OCI-LY1 (cell line): ENCODE results near the gene INKA1.
"Not testable (repeated sequence)": the region's sequence is repeated elsewhere in the genome, so short reads cannot be mapped to it uniquely, and the experiment has no call there.

Experiments used
- H2AFZ ChIP-seq: fragments of 200-600 bp; sonication (generic), shearing (Covaris generic); 2 replicates; pipeline ENCODE4 v1.6.0; 2014; ENCODE audit warnings: antibody characterized with exemption, mild to moderate bottlenecking, low read length
- H3F3A ChIP-seq: fragments of 200-600 bp; sonication (generic), shearing (Covaris generic); 2 replicates; pipeline ENCODE4 v1.6.0; 2014; ENCODE audit warnings: mild to moderate bottlenecking, antibody characterized with exemption, low read length, moderate library complexity; ENCODE audit not compliant: insufficient read depth
- H3K27ac ChIP-seq: fragments of 200-600 bp; sonication (generic); 2 replicates; pipeline ENCODE4 v1.5.1; 2014; ENCODE audit warnings: low read length, mixed run types, mild to moderate bottlenecking, low read depth; ENCODE audit not compliant: poor library complexity, severe bottlenecking
- H3K27me3 ChIP-seq: fragments of 200-600 bp; sonication (generic); 2 replicates; pipeline ENCODE4 v1.6.0; 2014; ENCODE audit warnings: antibody characterized with exemption, mild to moderate bottlenecking, low read length, moderate library complexity; ENCODE audit not compliant: insufficient read depth
- H3K36me3 ChIP-seq: fragments of 200-600 bp; sonication (generic); 2 replicates; pipeline ENCODE4 v1.6.1; 2014; ENCODE audit warnings: mild to moderate bottlenecking, antibody characterized with exemption, low read length, moderate library complexity, mixed read lengths; ENCODE audit not compliant: insufficient read depth
- H3K4me1 ChIP-seq: fragments of 200-600 bp; sonication (generic); 2 replicates; pipeline ENCODE4 v1.5.1; 2014; ENCODE audit warnings: mild to moderate bottlenecking, low read length, moderate library complexity; ENCODE audit not compliant: insufficient read depth, severe bottlenecking
- H3K4me2 ChIP-seq: fragments of 200-600 bp; sonication (generic), shearing (Covaris generic); 2 replicates; pipeline ENCODE4 v1.6.1; 2014; ENCODE audit warnings: low read length
- H3K4me3 ChIP-seq: fragments of 200-600 bp; sonication (generic); 2 replicates; pipeline ENCODE4 v1.5.1; 2014; ENCODE audit warnings: low read length, low read depth, mild to moderate bottlenecking, mixed read lengths; ENCODE audit not compliant: poor library complexity, severe bottlenecking
- H3K79me2 ChIP-seq: fragments of 200-600 bp; shearing (Covaris generic); 2 replicates; pipeline ENCODE4 v1.6.1; 2016; ENCODE audit warnings: mixed run types, low read length, mixed read lengths; ENCODE audit not compliant: insufficient read depth
- H3K9ac ChIP-seq: fragments of 200-600 bp; sonication (generic), shearing (Covaris generic); 2 replicates; pipeline ENCODE4 v1.6.1; 2014; ENCODE audit warnings: mild to moderate bottlenecking, low read length, mixed read lengths
- H3K9me2 ChIP-seq: fragments of 200-600 bp; sonication (generic), shearing (Covaris generic); 2 replicates; pipeline ENCODE4 v1.6.1; 2014; ENCODE audit warnings: low read depth, mild to moderate bottlenecking, low read length, mixed read lengths
- H3K9me3 ChIP-seq: fragments of 200-600 bp; shearing (Covaris generic); 2 replicates; pipeline ENCODE4 v1.6.1; 2014; ENCODE audit warnings: low read length, mixed read lengths
- H4K20me1 ChIP-seq: fragments of 200-600 bp; sonication (generic), shearing (Covaris generic); 2 replicates; pipeline ENCODE4 v1.6.0; 2016; ENCODE audit warnings: mild to moderate bottlenecking, low read length; ENCODE audit not compliant: insufficient read depth
- CTCF ChIP-seq: fragments of 200-600 bp; sonication (generic), shearing (Covaris generic); IDR thresholded peaks from 2 replicates; pipeline ENCODE4 v1.5.1; 2017; ENCODE audit warnings: mild to moderate bottlenecking, antibody characterized with exemption, low read length, moderate library complexity, mixed read lengths
- EZH2 ChIP-seq: fragments of 200-600 bp; sonication (generic), shearing (Covaris generic); IDR thresholded peaks from 2 replicates; pipeline ENCODE4 v1.8.0; 2017; ENCODE audit warnings: borderline replicate concordance, mixed run types, mild to moderate bottlenecking, antibody characterized with exemption, low read length, moderate library complexity, mixed read lengths

INKA1 gene

GRCh38 chr3:49772703-49773102, 30.4 kb upstream of the INKA1 start:
- H3K27ac ChIP-seq = no peak overlapping the region
- peaks cover 8% of the 10 kb centered on the region; the same call in 1 of the 2 replicates for H3K36me3 ChIP-seq
- no peaks in the 10 kb centered on the region for H3K9me3 ChIP-seq
- H3K9me2 ChIP-seq = no peaks in the 10 kb centered on the region
- H3K9ac ChIP-seq = no peak overlapping the region
- H3K27me3 ChIP-seq = no peaks in the 10 kb centered on the region
- no peaks in the 10 kb centered on the region for H3F3A ChIP-seq
- H2AFZ ChIP-seq = no peak overlapping the region
- H3K79me2 ChIP-seq = peaks cover 37% of the 10 kb centered on the region
- no peaks in the 10 kb centered on the region for H4K20me1 ChIP-seq
- no peaks in the 10 kb centered on the region for H3K4me1 ChIP-seq
- no peak overlapping the region for H3K4me3 ChIP-seq
- TF ChIP-seq EZH2 (no peak), CTCF (no peak)
- H3K4me2 ChIP-seq = no peak overlapping the region

- TF ChIP-seq CTCF (no peak), EZH2 (no peak)
- peaks cover 16% of the 10 kb centered on the region; the same call in 1 of the 2 replicates for H3K36me3 ChIP-seq
- H3K9ac ChIP-seq = no peak overlapping the region
- H3K4me1 ChIP-seq = peaks cover 4% of the 10 kb centered on the region
- peaks cover 38% of the 10 kb centered on the region for H3K79me2 ChIP-seq
- no peaks in the 10 kb centered on the region for H4K20me1 ChIP-seq
- H3F3A ChIP-seq = no peaks in the 10 kb centered on the region
- H2AFZ ChIP-seq = no peak overlapping the region
- no peak overlapping the region for H3K4me2 ChIP-seq
- H3K9me3 ChIP-seq = no peaks in the 10 kb centered on the region
- no peak overlapping the region for H3K27ac ChIP-seq
- no peaks in the 10 kb centered on the region for H3K27me3 ChIP-seq
- no peak overlapping the region for H3K4me3 ChIP-seq
- H3K9me2 ChIP-seq = no peaks in the 10 kb centered on the region
Observed at GRCh38 chr3:49775538-49775937, 27.5 kb upstream of the INKA1 start.

GRCh38 chr3:49776101-49776500, 27.0 kb upstream of the INKA1 start:
- H3K9me2 ChIP-seq, H3K27me3 ChIP-seq, H3K4me1 ChIP-seq, H3K9me3 ChIP-seq, H3K4me2 ChIP-seq, H3K27ac ChIP-seq, H4K20me1 ChIP-seq, H3K4me3 ChIP-seq, H3K9ac ChIP-seq, H3F3A ChIP-seq, H2AFZ ChIP-seq: not testable (repeated sequence)
- Histone ChIP-seq H3K36me3 (peaks cover 16% of the 10 kb centered on the region; the same call in 1 of the 2 replicates), H3K79me2 (peaks cover 35% of the 10 kb centered on the region)

GRCh38 chr3:49779358-49780079, 23.5 kb upstream of the INKA1 start:
- Histone ChIP-seq H3K4me3 (no peak overlapping the region), H4K20me1 (no peaks in the 10 kb centered on the region), H3K36me3 (peaks cover 21% of the 10 kb centered on the region; the same call in 1 of the 2 replicates), H3K4me1 (peaks cover 8% of the 10 kb centered on the region), H3K79me2 (peaks cover 21% of the 10 kb centered on the region), H3F3A (no peaks in the 10 kb centered on the region), H2AFZ (no peak overlapping the region), H3K9me3 (no peaks in the 10 kb centered on the region), H3K9ac (no peak overlapping the region), H3K27ac (no peak overlapping the region), H3K9me2 (no peaks in the 10 kb centered on the region), H3K27me3 (no peaks in the 10 kb centered on the region), H3K4me2 (no peak overlapping the region)
- TF ChIP-seq CTCF (no peak), EZH2 (no peak)
